Muscle of arm (tissue), 12 donors: Measurements from ENCODE around the gene TNP2. TPM values are rescaled to one million over a fixed set of nuclear protein-coding genes. Genes with fewer than 3 reads are reported as not detected.

ENCODE experiments used
- DNase-seq: peaks from one replicate; pipeline ENCODE4 v3.0.0-alpha.2; 2013
- polyA plus RNA-seq, 12 donors: library from polyadenylated mRNA; unstranded; fragments of 120-200 nt; gene quantifications; one replicate each; pipeline ENCODE4 v1.2.1, GENCODE V29; 2013; ENCODE audit not compliant: insufficient read length in 12 of 12

TNP2 gene
- polyA plus RNA-seq, 12 donors: not detected

- DNase-seq: no peak
These were observed 9.8 kb upstream of the TNP2 start for GRCh38 chr16:11278681-11279628.

GRCh38 chr16:11277607-11278337, 8.6 kb upstream of the TNP2 start:
- DNase-seq: no peak

GRCh38 chr16:11276896-11277593, 7.9 kb upstream of the TNP2 start:
- no peak for DNase-seq

- DNase-seq: no peak
These were observed 7.2 kb upstream of the TNP2 start, which contains the start of gene PRM2 for GRCh38 chr16:11276143-11276895. PRM2 (minus strand) TSS chr16:11276480; CDS start chr16:11276370, 110 bp downstream.

- no peak for DNase-seq
These were observed 5.8 kb upstream of the TNP2 start for GRCh38 chr16:11274964-11275363.

GRCh38 chr16:11273721-11274324, 4.7 kb upstream of the TNP2 start:
- DNase-seq: no peak

- no peak for DNase-seq
These were observed 4.0 kb upstream of the TNP2 start, which contains the start of gene PRM3 for GRCh38 chr16:11272921-11273720. PRM3 (minus strand) TSS chr16:11273629; CDS start chr16:11273595, 34 bp downstream.

GRCh38 chr16:11272484-11272883, 3.4 kb upstream of the TNP2 start:
- DNase-seq: no peak

- no peak for DNase-seq
These were observed 2.5 kb upstream of the TNP2 start for GRCh38 chr16:11271610-11272009.

GRCh38 chr16:11270602-11271162, 1.6 kb upstream of the TNP2 start:
- DNase-seq: no peak

- no peak for DNase-seq
These were observed 4.0 kb downstream of the TNP2 start for GRCh38 chr16:11265124-11265523.

GRCh38 chr16:11264155-11264832, 4.8 kb downstream of the TNP2 start:
- no peak for DNase-seq

- no peak for DNase-seq
These were observed 5.4 kb downstream of the TNP2 start for GRCh38 chr16:11263737-11264136.

GRCh38 chr16:11262915-11263314, 6.2 kb downstream of the TNP2 start:
- DNase-seq: no peak

- DNase-seq: no peak
These were observed 8.5 kb downstream of the TNP2 start for GRCh38 chr16:11260596-11260966.

GRCh38 chr16:11259655-11260595, 9.2 kb downstream of the TNP2 start:
- DNase-seq: no peak

GRCh38 chr16:11258553-11259492, 10.3 kb downstream of the TNP2 start:
- no peak for DNase-seq
